AG20443 (cell line): Measurements from ENCODE around the gene EFR3B.
"Not testable (repeated sequence)": the region's sequence is repeated elsewhere in the genome, so short reads cannot be mapped to it uniquely, and the experiment has no call there.

Experiments used
- DNase-seq: peaks from one replicate; pipeline ENCODE4 v3.0.0; 2012; ENCODE audit warnings: low spot score, mixed read lengths

The EFR3B gene, protein sequence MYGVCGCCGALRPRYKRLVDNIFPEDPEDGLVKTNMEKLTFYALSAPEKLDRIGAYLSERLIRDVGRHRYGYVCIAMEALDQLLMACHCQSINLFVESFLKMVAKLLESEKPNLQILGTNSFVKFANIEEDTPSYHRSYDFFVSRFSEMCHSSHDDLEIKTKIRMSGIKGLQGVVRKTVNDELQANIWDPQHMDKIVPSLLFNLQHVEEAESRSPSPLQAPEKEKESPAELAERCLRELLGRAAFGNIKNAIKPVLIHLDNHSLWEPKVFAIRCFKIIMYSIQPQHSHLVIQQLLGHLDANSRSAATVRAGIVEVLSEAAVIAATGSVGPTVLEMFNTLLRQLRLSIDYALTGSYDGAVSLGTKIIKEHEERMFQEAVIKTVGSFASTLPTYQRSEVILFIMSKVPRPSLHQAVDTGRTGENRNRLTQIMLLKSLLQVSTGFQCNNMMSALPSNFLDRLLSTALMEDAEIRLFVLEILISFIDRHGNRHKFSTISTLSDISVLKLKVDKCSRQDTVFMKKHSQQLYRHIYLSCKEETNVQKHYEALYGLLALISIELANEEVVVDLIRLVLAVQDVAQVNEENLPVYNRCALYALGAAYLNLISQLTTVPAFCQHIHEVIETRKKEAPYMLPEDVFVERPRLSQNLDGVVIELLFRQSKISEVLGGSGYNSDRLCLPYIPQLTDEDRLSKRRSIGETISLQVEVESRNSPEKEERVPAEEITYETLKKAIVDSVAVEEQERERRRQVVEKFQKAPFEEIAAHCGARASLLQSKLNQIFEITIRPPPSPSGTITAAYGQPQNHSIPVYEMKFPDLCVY

DNA sequence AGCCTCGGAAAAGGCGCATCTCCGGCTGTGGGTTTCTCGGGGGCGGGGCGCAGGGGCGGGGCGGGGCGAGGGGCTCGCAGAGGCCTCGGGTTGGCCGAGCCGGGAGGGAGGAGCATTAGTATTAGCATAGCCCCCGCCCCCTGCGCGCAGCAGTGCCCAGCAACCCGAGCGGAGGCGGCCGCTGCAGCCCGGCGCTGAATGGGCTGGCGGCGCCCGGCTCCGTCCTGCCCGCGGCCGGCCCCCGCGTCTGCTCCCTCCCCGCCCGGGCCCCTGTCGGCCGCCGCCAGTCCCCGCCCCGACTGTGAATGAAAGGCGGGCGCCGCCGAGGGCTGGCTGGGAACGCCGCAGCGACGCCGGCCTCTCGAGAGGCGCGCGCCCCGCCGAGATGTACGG is at the start of gene EFR3B:
TSS of gene EFR3B (plus strand) at position 149 of the 393 bp plus-strand sequence. CDS start at position 386, 237 bp downstream.
- peak; percentile 99 for DNase-seq

DNA sequence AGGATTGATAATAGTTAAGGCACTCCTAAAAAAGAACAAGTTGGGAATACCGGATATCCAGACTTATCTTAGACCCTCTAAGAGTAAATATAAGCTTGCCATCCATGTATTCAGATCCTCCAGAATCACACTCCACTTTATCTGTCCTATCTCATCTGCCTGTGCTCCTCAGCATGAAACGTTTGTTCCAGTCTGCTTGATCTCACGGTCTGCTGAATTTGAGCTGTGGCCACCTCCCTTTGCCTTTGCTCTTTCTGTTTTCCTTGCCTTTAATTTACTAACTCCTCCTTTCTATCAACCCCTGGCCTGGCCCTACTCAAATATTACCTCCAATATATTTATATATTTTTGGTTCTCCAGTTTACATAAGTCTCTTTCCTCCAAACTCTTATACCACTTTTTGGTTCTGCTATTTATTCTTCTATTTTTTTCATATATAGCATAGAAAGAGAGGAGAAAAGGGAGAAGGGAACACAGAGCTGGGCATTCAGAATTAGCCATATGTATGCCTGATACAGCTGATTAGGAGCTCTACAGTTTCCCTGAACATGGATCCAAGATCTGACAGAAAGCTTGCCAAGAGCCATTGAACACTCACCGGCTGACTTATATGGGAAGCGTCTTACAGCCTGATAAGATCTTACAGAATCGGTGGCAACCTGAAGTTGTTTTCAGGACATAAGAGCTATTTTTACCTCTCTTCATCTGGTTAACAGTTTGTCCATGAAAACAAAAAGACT is 48.3 kb upstream of the EFR3B start:
- no peak for DNase-seq

DNA sequence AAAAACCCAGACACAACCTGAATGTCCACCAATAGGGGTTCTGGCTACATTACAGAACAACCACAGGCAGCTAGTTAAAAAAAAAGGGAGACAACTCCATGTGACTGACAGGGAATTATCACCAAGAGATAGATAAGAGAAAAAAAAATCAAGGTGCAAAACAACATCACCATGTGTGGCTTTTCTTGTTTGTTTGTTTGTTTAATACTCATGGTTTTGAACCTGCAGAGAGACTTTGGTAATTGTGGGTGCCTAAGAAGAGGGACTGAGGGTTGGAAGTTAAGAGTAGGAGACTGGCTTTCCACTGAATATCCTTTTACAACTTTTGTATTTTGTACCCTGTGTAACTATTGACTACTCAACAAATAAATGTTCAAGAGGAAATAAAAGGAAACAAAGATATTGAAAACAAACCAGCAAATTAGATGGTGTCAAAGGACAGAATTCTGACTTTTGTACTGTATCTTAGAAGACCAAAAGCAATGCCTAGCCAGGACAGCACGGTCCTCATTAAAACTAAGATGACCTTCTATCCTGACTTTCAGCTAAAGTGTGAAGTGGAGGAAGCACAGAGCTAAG is 47.6 kb upstream of the EFR3B start:
- DNase-seq = no peak

DNA sequence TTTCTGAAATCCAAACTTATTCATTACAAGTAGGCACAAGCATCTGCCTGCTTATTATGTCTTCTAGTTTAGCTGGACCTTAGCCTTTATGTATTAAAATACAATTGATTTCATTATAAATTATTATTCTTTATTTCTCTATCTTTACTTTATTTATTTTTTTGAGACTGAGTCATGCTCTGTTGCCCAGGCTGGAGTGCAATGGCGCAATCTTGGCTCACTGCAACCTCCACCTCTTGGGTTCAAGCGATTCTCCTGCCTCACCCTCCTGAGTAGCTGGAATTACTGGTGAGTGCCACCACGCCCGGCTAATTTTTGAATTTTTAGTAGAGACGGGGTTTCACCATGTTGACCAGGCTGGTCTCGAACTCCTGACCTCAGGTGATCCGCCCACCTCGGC is 42.8 kb upstream of the EFR3B start:
- DNase-seq = not testable (repeated sequence)

DNA sequence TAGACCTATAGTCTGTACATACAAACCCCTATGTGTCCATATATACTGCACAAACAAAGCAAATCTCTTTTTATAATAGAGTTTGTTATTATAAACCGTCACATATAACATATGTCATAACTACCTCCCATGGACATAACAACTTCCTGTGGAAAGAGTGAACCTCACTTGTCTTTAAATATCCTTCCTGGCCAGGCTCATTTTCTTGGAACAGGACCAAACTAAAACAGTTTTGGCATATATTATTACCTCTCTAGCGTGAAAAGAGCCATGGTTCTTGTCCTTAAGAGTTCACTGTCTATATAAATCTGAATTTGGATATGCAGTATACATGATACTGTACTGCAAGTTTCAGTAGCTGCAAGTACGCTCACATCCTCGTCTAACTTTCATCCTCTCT is 41.8 kb upstream of the EFR3B start:
- DNase-seq = no peak

DNA sequence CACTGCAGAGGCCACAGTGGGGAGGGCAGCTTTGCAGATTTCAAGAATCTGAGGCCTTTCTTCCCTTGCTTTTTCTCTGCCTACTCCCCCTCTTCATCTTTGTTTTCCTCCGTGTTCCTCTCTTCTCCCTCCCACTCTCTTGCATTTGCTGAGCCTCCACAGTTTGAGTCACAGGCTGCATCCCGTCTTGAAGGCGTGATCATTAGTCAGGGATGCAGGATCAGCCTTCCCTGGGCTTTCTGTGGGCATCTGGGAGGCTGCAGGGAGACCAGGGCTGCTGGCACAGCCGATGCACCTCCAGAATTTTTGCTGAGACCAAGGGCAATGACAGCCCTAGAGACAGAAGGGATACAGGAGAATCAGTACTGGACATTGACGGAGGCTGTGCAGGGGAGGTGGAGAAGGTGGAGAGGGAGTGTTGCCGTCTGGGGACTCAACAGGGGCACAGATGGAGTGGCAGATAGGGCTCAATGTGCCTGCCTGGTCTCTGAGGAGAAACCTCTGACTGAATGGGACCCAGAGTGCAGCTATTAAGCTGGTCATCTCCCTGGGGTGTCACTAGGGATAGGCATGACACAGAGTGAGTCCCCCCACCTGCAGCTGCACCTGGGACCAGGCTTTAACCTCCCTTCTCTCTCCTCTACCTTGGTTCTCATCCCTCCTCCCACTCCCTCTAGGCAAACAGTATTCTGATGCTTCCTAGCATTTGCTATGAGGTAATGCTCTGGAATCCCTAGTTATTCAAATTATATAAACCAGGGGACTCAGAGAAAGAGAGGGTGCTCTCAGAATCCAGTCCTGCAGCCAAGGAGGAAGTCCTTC is 41.2 kb upstream of the EFR3B start:
- peak; percentile 57 for DNase-seq

DNA sequence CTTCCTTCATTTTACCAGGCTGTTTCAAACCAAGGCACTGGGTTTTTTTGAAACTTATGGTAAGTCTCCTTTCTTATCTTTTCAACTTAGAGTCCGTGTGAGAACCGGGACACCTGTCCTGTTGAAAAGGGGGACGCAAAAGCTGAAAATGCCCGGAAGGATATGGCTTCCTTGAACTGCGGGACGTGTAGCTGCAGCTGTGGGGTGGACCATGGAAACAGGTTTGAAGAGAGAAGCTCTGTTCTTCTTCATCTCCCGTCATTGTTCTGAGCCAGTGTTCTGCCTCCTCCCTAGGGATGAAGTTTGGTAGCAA is 40.6 kb upstream of the EFR3B start:
- no peak for DNase-seq

DNA sequence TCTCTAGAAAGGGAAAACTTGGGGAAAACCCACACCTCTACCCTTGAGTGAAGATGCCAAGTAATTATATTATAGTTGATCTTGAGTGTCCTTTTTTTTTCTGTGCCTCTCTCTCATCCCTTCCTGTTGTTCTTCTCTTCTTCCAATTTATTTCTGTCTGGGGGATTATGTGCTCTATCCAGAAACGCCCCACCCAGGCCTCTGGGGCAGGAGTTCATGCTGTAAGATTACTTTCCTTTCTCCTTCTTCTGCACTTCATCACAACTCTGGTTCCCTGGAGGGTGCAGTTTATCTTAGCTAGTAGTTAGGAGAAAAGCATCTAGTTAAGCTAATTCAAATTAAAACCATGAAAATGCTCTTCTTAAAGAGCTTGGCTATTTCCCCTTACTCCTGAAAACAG is 39.8 kb upstream of the EFR3B start:
- DNase-seq = no peak

DNA sequence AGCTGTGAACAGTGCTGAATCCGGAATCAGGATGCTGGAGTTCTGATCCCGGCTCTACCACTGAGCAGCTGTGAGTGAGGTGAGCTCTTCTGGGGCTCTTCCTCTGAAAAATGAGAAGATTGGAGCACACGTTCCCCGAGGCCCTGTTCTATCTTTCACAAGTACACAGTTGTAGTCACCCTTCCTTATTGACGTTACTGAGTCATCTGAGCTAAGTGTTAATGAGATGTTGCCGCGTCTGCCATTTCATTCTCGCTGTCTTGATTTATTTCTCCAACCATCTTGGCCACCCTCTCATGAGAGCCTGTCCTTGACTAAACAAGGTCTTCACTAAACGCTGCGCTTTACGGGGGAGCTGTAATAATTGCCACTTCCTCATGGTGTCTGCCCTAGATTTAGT is 31.9 kb upstream of the EFR3B start:
- no peak for DNase-seq

DNA sequence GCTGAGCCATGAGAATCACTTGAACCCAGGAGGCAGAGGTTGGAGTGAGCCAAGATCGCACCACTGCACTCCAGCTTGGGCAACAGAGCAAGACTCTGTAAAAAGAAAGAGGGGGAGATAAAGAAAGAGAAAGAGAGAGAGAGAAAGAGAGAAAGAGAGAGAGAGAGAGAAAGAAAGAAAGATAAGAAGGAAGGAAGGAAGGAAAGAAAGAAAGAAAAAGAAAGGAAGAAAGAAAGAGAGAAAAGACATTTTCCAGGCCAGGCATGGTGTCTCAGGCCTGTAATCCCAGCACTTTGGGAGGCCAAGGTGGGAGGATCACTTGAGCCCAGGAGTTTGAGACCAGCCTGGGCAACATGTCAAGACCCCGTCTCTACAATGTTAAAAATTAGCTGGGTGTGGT is 30.5 kb upstream of the EFR3B start:
- DNase-seq = not testable (repeated sequence)

DNA sequence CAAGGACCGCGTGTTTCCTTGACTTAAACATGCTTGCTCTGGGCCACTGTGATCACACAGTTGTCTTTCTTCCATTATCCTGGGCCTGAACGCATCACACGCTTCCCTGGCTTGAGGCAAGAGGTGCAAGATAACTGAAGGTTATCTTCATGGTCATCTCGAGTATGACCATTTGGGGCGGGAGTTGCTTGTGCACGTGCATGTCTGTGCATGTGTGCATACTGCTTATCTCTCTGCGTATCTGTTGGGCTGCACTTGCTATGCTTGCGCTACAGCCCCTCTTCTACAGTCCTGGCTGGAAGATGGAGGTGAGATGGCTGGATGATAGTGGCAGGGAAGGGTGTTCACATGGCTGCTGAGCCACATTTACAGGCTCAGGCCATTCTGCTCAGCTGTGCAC is 27.2 kb upstream of the EFR3B start:
- DNase-seq = no peak

DNA sequence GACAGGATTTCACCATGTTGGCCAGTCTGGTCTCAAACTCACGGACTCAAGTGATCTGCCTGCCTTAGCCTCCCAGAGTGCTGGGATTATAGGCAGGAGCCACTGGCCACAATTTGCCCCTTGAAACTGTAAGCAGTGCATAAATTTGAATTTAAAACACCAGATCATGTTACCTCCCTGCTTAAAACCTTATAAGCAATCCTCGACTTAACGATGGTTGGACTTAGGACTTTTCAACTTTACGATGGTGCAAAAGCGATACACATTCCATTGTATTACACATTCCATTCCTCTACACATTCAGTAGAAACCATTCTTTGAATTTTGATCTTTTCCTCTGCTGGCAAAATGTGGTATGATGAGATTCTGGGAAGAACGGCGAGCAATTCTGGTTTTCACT is 23.2 kb upstream of the EFR3B start:
- DNase-seq = no peak

DNA sequence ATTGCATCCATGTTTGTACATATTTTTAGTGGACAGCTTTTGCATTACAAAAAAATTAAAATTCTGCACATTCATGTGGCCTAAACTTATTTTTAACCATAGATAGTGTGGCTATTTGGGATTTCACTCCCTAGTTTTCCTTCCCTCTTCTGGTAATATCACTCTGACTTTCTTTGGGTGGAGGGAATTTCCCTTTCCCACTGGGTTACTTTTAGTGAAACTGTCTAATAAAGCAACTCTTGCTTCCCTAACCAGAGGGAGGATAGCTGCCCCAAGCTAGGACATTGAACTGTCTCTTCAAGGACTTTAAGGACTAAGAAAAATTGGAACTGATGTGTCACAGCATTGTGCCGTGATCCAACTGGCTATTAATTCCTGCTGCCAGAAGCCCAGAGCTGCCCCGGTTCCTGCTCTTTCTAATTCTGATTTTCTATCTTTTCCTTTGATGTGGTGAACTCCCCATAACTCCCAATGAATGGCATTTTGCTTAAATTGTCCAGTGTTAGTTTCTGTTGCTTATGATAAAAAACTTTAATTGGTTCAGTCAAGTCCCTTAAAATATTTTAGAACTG is 20.0 kb upstream of the EFR3B start:
- DNase-seq = no peak

DNA sequence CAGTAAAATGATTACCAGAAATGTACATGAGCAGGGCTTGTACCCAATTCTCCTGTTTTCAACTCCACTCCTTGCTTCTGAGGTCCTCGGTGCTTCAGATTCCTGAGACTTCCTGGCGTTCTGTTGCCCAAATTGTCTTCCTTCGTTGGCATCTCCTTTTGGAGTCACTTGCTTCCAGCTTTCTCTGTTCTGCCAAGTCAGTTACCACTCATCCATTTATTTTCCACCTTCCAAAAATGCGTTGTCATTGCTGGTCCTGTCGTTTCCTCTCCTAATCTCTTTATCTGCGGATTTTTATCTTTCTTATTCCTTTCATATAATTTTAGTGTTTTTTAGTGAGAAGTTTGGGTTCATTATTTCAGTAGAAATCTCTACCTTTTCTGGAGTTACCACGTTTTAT is 18.5 kb upstream of the EFR3B start:
- DNase-seq = no peak

DNA sequence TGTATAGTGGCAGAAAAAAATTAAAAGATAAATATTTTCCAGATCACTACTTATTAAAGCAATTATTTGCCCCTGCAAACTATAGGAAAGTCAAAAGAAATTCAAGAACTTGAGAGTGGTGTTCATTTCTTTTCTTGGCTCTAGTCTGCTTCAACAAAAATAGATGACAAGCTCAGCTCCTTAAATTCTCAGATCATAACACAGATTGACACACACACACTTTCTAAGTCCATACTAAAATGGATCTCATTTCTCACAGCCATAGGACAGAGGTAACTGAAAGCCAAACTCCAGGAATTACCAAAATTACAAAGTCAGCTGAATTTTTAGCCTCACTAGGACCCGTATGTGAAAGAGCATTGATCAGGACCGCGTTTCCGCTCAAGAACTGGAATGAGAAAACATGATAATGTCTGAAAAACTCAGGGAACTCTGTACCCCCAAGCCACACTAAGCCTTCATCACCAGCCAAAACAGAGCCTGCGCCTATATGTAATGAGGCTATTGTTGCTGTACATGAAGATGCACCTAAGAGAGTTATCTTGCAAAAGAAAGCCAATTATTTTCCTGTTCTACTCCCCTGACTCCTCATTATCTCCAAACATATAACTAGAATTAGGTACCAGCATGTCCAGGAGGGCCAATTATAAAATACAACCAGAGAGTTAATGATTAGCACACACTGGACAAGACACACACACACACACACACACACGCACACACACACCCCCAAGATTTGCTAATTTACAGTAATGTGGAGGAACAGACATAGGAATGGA is 16.5 kb upstream of the EFR3B start:
- DNase-seq = no peak

DNA sequence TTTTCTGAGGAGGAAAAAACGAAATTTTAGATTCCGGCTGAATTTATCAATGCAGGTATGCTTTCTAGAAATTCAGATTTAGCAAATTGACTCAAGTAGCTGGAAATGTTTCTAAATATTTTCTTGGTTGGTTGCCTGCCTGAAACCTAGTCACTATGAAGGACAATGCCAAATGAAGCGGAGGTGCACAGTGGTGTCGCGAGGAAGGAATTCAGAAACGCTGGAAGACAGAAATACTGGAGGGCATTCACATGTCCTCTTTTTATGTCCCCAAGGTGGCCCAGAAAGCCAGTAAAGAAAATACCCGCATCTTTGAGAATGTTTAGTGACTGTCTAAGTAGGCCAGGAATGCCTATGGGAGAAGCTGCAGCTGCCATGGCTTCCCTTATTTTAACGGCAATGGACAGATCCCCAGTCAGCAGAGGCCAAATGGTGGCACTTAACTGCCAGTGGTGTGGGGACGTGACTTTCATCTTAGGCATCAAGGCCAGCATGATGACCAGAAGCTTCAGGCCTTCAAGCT is 15.8 kb upstream of the EFR3B start:
- DNase-seq = no peak

DNA sequence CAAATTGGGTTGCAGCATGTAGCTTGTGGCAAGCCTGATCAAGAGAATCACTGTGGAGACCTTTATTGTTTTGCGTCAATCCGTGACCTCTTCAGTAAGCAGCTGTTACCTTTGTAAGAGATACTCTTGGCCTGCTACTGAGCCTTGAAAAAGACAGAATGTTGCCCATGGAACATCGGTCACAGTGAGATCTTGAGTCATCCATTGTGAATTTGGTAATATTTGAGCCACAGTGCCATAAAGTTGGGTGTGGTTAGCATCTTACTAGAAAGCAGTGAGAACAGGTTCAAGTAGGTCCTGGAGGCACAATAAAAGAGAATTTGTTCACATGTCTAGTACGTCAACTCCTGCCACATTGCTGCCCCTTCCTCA is 12.7 kb upstream of the EFR3B start:
- DNase-seq = peak; percentile 20

DNA sequence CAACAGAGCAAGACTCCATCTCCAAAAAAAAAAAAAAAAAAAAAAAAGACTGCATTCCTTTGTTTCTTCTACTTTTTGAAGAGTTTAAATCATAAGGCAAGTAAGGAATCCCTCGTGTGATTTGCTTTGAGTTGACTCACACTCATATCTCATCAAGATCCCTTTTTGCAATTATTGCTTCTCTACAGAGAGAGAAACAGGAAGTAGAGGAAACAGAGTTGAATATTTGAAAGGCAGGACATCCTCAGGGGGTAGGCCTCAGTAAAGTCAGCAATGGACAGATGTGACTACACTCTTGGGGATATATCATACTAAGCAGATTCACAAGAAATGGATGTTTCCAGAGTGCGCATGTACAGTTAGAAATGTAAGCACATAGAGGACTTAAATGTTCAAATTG is 11.2 kb upstream of the EFR3B start:
- no peak for DNase-seq

DNA sequence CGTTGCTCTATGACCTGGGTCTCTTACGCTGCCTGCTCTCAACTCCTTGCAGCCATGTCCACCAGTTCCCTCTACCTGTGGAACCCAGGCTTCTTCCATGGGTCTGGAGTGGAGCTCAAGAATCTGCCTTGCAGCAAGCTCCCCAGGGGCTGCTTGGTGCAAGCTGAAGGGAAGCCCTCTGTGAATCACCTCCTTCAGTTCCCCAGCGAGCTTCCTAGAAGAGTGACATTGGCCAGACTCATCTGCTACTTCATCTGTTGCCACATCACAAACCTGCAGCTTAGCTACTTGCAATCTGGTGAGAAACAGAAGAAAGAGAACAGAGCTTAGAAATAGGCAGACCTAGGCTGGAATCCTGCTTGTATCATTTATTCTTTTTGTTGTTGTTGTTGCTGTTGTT is 9.8 kb upstream of the EFR3B start:
- DNase-seq = peak; percentile 30

DNA sequence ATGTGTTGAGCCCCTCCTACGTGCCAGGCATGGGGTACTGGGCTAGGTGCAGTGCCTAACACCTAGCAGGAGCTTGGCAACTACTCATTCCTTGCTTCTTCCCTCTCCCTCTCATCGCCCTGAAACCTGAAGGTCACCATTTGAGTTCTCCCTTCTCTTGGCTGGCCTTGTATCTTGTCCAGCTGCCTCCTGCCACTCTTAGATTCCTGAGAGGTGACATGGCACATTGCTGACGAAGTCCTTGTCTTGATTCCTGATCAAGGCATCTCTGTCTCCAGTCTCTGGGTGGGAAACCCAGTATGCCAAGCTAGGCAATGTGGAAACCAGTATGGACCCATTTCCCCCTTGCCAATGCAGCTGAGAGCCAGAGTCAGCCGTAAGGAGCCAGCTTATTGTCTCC is 9.0 kb upstream of the EFR3B start:
- no peak for DNase-seq
